DND-41 (cell line): ENCODE results near the gene POU2F3.

Source experiments
- EZH2 ChIP-seq: IDR thresholded peaks from 3 replicates; pipeline ENCODE4 v1.6.1; 2012; ENCODE audit warnings: borderline replicate concordance, low read depth, mild to moderate bottlenecking, moderate library complexity, low read length, inconsistent platforms; ENCODE audit not compliant: severe bottlenecking
- TF ChIP-seq, protein P1 (sequence below): IDR thresholded peaks from 2 replicates; pipeline ENCODE4 v1.5.1; 2012; ENCODE audit warnings: borderline replicate concordance, low read length, moderate library complexity, mild to moderate bottlenecking; ENCODE audit not compliant: poor library complexity, severe bottlenecking; ENCODE audit errors: extremely low read depth

DNA sequence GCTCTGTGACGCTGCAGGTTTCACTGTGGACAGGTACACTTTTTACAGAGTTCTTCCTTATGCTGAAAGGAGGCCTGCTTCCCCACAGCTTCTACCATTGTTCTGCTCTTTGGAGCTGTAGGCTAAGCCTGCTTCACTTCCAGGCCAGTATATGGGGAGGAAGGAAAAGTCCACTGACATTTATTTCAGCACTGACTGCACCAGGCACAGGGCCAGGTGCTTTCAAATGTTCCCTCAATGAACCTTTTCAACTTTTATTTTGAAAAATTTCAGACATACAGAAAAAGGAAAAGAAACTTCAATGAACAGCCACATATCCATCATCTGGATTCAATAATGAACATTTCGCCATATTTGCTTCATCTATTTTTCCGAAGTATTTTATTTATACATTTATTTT is 22.0 kb downstream of the POU2F3 start:
- TF ChIP-seq, protein P1, sequence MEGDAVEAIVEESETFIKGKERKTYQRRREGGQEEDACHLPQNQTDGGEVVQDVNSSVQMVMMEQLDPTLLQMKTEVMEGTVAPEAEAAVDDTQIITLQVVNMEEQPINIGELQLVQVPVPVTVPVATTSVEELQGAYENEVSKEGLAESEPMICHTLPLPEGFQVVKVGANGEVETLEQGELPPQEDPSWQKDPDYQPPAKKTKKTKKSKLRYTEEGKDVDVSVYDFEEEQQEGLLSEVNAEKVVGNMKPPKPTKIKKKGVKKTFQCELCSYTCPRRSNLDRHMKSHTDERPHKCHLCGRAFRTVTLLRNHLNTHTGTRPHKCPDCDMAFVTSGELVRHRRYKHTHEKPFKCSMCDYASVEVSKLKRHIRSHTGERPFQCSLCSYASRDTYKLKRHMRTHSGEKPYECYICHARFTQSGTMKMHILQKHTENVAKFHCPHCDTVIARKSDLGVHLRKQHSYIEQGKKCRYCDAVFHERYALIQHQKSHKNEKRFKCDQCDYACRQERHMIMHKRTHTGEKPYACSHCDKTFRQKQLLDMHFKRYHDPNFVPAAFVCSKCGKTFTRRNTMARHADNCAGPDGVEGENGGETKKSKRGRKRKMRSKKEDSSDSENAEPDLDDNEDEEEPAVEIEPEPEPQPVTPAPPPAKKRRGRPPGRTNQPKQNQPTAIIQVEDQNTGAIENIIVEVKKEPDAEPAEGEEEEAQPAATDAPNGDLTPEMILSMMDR, result no peak
- no peak for TF ChIP-seq EZH2
